ENCODE data around the gene AMIGO1. TPM values are rescaled to one million over a fixed set of nuclear protein-coding genes. Genes with fewer than 3 reads are reported as not detected.

Gene AMIGO1
- total RNA-seq, 1 experiment from 2014 or later: 0.10 TPM

DNA sequence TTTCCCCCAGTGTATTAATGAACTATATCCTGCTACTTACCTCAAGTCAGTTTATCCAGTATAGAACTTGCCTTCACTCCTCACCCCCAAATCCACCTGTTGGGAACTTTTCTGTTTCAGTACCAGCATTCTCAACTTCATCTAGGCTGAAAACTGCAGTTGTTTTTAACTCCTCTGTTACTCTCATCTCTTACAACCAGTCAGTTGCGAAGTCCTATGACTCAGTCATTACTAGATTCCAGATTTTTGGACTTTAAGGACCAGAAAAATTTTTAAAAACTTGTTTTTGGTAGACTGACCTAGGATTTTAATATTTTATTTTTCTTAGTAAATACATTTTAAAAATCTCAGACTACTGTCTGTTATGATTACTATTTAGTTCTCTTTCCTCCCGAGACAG is 47.0 kb upstream of the AMIGO1 start:
- RAD21 ChIA-PET (ENCODE audit: low non-redundant PET in 1 of 2, low total read pairs in 2 of 2, uncharacterized antibody in 2 of 2, unreplicated experiment in 2 of 2): no interaction called here
- Histone ChIP-seq H4K20me1 (ENCODE audit: insufficient read depth) (peaks cover 16% of the 10 kb centered on the region), H3K4me2 (ENCODE audit: low read length) (no peak overlapping the region), H3K9me2 (ENCODE audit: insufficient read depth) (no peaks in the 10 kb centered on the region), H2AFZ (ENCODE audit: low read depth, low read length, poor library complexity, severe bottlenecking) (no peak overlapping the region), H3K9me3 (ENCODE audit: control insufficient read depth in 1 of 2, insufficient read depth in 1 of 2, low read depth in 1 of 2, low read length in 2 of 2) (no peaks in the 10 kb centered on the region), H3K4me3 (replicated peaks in 1 of 2; ENCODE audit: low read depth in 1 of 2, low read length in 2 of 2) (no peak overlapping the region), H3K79me2 (ENCODE audit: insufficient read depth, low read length) (peaks cover 100% of the 10 kb centered on the region), H3K4me1 (ENCODE audit: control insufficient read depth in 1 of 2, insufficient read depth in 2 of 2, low read length in 2 of 2) (no peaks in the 10 kb centered on the region), H3K36me3 (ENCODE audit: control insufficient read depth in 1 of 2, insufficient read depth in 2 of 2, low read length in 2 of 2) (no peaks in the 10 kb centered on the region), H3K27me3 (ENCODE audit: insufficient read depth, low read length) (no peaks in the 10 kb centered on the region), H3K27ac (ENCODE audit: low read depth, low read length) (no peak overlapping the region), H3K9ac (ENCODE audit: low read length) (no peak overlapping the region)
- DNase-seq (ENCODE audit: low read depth, low spot score) (no peak), ATAC-seq (no peak)
- POLR2A ChIA-PET: no interaction called here
- no peak for TF ChIP-seq ZFX (IDR thresholded peaks at IDR 0.05)
- no peak for TF ChIP-seq SP1 (IDR thresholded peaks at IDR 0.05; ENCODE audit: low read depth)
- TF ChIP-seq, protein P1, sequence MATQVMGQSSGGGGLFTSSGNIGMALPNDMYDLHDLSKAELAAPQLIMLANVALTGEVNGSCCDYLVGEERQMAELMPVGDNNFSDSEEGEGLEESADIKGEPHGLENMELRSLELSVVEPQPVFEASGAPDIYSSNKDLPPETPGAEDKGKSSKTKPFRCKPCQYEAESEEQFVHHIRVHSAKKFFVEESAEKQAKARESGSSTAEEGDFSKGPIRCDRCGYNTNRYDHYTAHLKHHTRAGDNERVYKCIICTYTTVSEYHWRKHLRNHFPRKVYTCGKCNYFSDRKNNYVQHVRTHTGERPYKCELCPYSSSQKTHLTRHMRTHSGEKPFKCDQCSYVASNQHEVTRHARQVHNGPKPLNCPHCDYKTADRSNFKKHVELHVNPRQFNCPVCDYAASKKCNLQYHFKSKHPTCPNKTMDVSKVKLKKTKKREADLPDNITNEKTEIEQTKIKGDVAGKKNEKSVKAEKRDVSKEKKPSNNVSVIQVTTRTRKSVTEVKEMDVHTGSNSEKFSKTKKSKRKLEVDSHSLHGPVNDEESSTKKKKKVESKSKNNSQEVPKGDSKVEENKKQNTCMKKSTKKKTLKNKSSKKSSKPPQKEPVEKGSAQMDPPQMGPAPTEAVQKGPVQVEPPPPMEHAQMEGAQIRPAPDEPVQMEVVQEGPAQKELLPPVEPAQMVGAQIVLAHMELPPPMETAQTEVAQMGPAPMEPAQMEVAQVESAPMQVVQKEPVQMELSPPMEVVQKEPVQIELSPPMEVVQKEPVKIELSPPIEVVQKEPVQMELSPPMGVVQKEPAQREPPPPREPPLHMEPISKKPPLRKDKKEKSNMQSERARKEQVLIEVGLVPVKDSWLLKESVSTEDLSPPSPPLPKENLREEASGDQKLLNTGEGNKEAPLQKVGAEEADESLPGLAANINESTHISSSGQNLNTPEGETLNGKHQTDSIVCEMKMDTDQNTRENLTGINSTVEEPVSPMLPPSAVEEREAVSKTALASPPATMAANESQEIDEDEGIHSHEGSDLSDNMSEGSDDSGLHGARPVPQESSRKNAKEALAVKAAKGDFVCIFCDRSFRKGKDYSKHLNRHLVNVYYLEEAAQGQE (IDR thresholded peaks at IDR 0.05; ENCODE audit: low read depth): no peak
- TF ChIP-seq, protein P2, sequence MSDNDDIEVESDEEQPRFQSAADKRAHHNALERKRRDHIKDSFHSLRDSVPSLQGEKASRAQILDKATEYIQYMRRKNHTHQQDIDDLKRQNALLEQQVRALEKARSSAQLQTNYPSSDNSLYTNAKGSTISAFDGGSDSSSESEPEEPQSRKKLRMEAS (IDR thresholded peaks at IDR 0.05): no peak
- no peak for TF ChIP-seq YY1 (IDR thresholded peaks at IDR 0.05; ENCODE audit: extremely low read depth, insufficient replicate concordance, low read depth, low read length)
- TF ChIP-seq EZH2 (IDR thresholded peaks at IDR 0.05): no peak
- TF ChIP-seq CEBPB (IDR thresholded peaks at IDR 0.05; ENCODE audit: low read depth): no peak
- TF ChIP-seq POLR2A (IDR thresholded peaks at IDR 0.05; ENCODE audit: borderline replicate concordance, extremely low read depth, insufficient read depth, insufficient read length): no peak
- no TSS peak for BruUV-seq (replicated peaks)
- CTCF ChIA-PET: no interaction called here
- intact Hi-C loops (cut with micrococcal nuclease): no loop called here
